HUDEP-2 (cell line): ENCODE data around the gene PANX1.

ENCODE experiments used
- DNase-seq, 76 experiments: peaks; one replicate each; lab custom pipeline; 2025; ENCODE audit not compliant: unreplicated experiment in 76 of 76; lab: John Stamatoyannopoulos, UW

The PANX1 gene

GRCh38 chr11:94128291-94128745, 323 bp upstream of the PANX1 start:
- DNase-seq: peak in 3 of 76 experiments; percentile 12 to 48 (median 35)

- peak in 9 of 76 experiments; percentile 5 to 45 (median 23) for DNase-seq
Measured at GRCh38 chr11:94129512-94130297, 1.1 kb downstream of the PANX1 start.

GRCh38 chr11:94130298-94131046, 1.8 kb downstream of the PANX1 start:
- DNase-seq: no peak

- DNase-seq: no peak
Measured at GRCh38 chr11:94131047-94131717, 2.5 kb downstream of the PANX1 start.

GRCh38 chr11:94131718-94132115, 3.1 kb downstream of the PANX1 start:
- DNase-seq: peak in 27 of 76 experiments; percentile 3 to 41 (median 24)

GRCh38 chr11:94132152-94132558, 3.5 kb downstream of the PANX1 start:
- DNase-seq: no peak

- DNase-seq: peak in 1 of 76 experiments; percentile 20
Measured at GRCh38 chr11:94132823-94133408, 4.3 kb downstream of the PANX1 start.

- DNase-seq: no peak
Measured at GRCh38 chr11:94133752-94134151, 5.1 kb downstream of the PANX1 start.

GRCh38 chr11:94134651-94135512, 6.2 kb downstream of the PANX1 start:
- DNase-seq: peak in 34 of 76 experiments; percentile 5 to 53 (median 29)

GRCh38 chr11:94139416-94139815, 10.8 kb downstream of the PANX1 start:
- DNase-seq: no peak

GRCh38 chr11:94140154-94140655, 11.6 kb downstream of the PANX1 start:
- no peak for DNase-seq

GRCh38 chr11:94141511-94142307, 13.1 kb downstream of the PANX1 start:
- DNase-seq: no peak

- DNase-seq: no peak
Measured at GRCh38 chr11:94142308-94143281, 14.0 kb downstream of the PANX1 start.

GRCh38 chr11:94144216-94144615, 15.6 kb downstream of the PANX1 start:
- DNase-seq: no peak

- DNase-seq: no peak
Measured at GRCh38 chr11:94144664-94145063, 16.0 kb downstream of the PANX1 start.

GRCh38 chr11:94145431-94145830, 16.8 kb downstream of the PANX1 start:
- DNase-seq: no peak

- no peak for DNase-seq
Measured at GRCh38 chr11:94145916-94146315, 17.3 kb downstream of the PANX1 start.

- no peak for DNase-seq
Measured at GRCh38 chr11:94147433-94147845, 18.8 kb downstream of the PANX1 start.
